Type B pancreatic cell (in vitro differentiated cells): Measurements from ENCODE around the gene KIF4B. TPM values are rescaled to one million over a fixed set of nuclear protein-coding genes. Genes with fewer than 3 reads are reported as not detected.
"Not testable (repeated sequence)": the region's sequence is repeated elsewhere in the genome, so short reads cannot be mapped to it uniquely, and the experiment has no call there.

ENCODE experiments used
- DNase-seq: peaks from one replicate; pipeline ENCODE4 v3.0.0; 2021; ENCODE audit warnings: mixed read lengths; ENCODE audit not compliant: unreplicated experiment; ENCODE audit errors: extremely low spot score
- H3K27ac Mint-ChIP-seq: 2 replicates; pipeline ENCODE4 v1.8.0; 2021; ENCODE audit warnings: mild to moderate bottlenecking, mixed read lengths
- H3K27me3 Mint-ChIP-seq: 2 replicates; pipeline ENCODE4 v1.8.0; 2021; ENCODE audit warnings: mixed read lengths
- H3K36me3 Mint-ChIP-seq: 2 replicates; pipeline ENCODE4 v1.8.0; 2021; ENCODE audit warnings: mixed read lengths
- H3K4me1 Mint-ChIP-seq: one replicate; pipeline ENCODE4 v1.8.0; 2021; ENCODE audit warnings: mixed read lengths; ENCODE audit not compliant: unreplicated experiment
- H3K4me3 Mint-ChIP-seq: 2 replicates; pipeline ENCODE4 v1.8.0; 2021; ENCODE audit warnings: mild to moderate bottlenecking, mixed read lengths
- H3K9me3 Mint-ChIP-seq: 2 replicates; pipeline ENCODE4 v1.8.0; 2021; ENCODE audit warnings: mixed read lengths
- CTCF ChIP-seq: fragments of 200-600 bp; sonication (generic); conservative IDR thresholded peaks from 2 replicates; pipeline ENCODE4 v1.5.0; 2021; ENCODE audit warnings: antibody characterized with exemption, mild to moderate bottlenecking
- total RNA-seq: library from RNA; stranded (reverse); gene quantifications from 2 replicates; pipeline ENCODE4 v1.2.1, GENCODE V29; 2021; ENCODE audit warnings: low replicate concordance

The KIF4B gene
- total RNA-seq, 1 donor from 2014 or later: 0.17 TPM

GRCh38 chr5:154968953-154969352, 44.6 kb upstream of the KIF4B start:
- no peak overlapping the region for H3K4me3 Mint-ChIP-seq
- no peak for TF ChIP-seq CTCF
- no peak overlapping the region for H3K27ac Mint-ChIP-seq
- peaks cover 8% of the 10 kb centered on the region for H3K36me3 Mint-ChIP-seq
- no peak for DNase-seq
- H3K27me3 Mint-ChIP-seq: no peaks in the 10 kb centered on the region
- H3K4me1 Mint-ChIP-seq: no peaks in the 10 kb centered on the region
- no peaks in the 10 kb centered on the region for H3K9me3 Mint-ChIP-seq

- Mint-ChIP-seq H3K27me3 (no peaks in the 10 kb centered on the region), H3K27ac (no peak overlapping the region), H3K4me1 (no peaks in the 10 kb centered on the region), H3K36me3 (peaks cover 8% of the 10 kb centered on the region), H3K4me3 (no peak overlapping the region), H3K9me3 (no peaks in the 10 kb centered on the region)
- no peak for DNase-seq
- TF ChIP-seq CTCF: no peak
These were observed 42.8 kb upstream of the KIF4B start for GRCh38 chr5:154970759-154971158.

GRCh38 chr5:154971501-154971900, 42.1 kb upstream of the KIF4B start:
- Mint-ChIP-seq H3K4me1 (no peaks in the 10 kb centered on the region), H3K9me3 (no peaks in the 10 kb centered on the region), H3K36me3 (peaks cover 5% of the 10 kb centered on the region), H3K4me3 (no peak overlapping the region), H3K27ac (no peak overlapping the region), H3K27me3 (no peaks in the 10 kb centered on the region)
- no peak for TF ChIP-seq CTCF
- no peak for DNase-seq

GRCh38 chr5:154972476-154973080, 41.0 kb upstream of the KIF4B start:
- no peak overlapping the region for H3K4me3 Mint-ChIP-seq
- no peaks in the 10 kb centered on the region for H3K4me1 Mint-ChIP-seq

GRCh38 chr5:154976082-154976481, 37.5 kb upstream of the KIF4B start:
- not testable (repeated sequence) for H3K4me1 Mint-ChIP-seq, H3K36me3 Mint-ChIP-seq, H3K27me3 Mint-ChIP-seq, DNase-seq, H3K9me3 Mint-ChIP-seq, H3K27ac Mint-ChIP-seq, H3K4me3 Mint-ChIP-seq

More at GRCh38 chr5:154972476-154973080, 41.0 kb upstream of the KIF4B start:
- Mint-ChIP-seq H3K9me3 (no peaks in the 10 kb centered on the region), H3K27me3 (no peaks in the 10 kb centered on the region), H3K36me3 (peaks cover 10% of the 10 kb centered on the region), H3K27ac (no peak overlapping the region)
- peak; percentile 80 for TF ChIP-seq CTCF
- DNase-seq: no peak

- H3K27ac Mint-ChIP-seq: no peak overlapping the region
- peaks cover 5% of the 10 kb centered on the region for H3K36me3 Mint-ChIP-seq
- H3K4me1 Mint-ChIP-seq: no peaks in the 10 kb centered on the region
- no peak overlapping the region for H3K4me3 Mint-ChIP-seq
- no peak for DNase-seq
- no peaks in the 10 kb centered on the region for H3K9me3 Mint-ChIP-seq
- TF ChIP-seq CTCF: no peak
- no peaks in the 10 kb centered on the region for H3K27me3 Mint-ChIP-seq
These were observed 36.1 kb upstream of the KIF4B start for GRCh38 chr5:154977409-154977808.

- not testable (repeated sequence) for H3K9me3 Mint-ChIP-seq, DNase-seq, H3K27me3 Mint-ChIP-seq, H3K4me1 Mint-ChIP-seq, H3K27ac Mint-ChIP-seq, H3K4me3 Mint-ChIP-seq, H3K36me3 Mint-ChIP-seq
These were observed 35.3 kb upstream of the KIF4B start for GRCh38 chr5:154978294-154978693.
